Activated CD4-positive, CD25-positive, alpha-beta regulatory T cell (primary cell): ENCODE results near the gene GSE1.

Experiments
- DNase-seq, 4 experiments: peaks; one replicate each; lab custom pipeline; 2025; lab: John Stamatoyannopoulos, UW

The GSE1 gene

GRCh38 chr16:85645021-85645589 lies 32.0 kb downstream of the GSE1 start:
- no peak for DNase-seq

GRCh38 chr16:85646358-85646907 lies 33.3 kb downstream of the GSE1 start:
- no peak for DNase-seq

- no peak for DNase-seq
Measured at GRCh38 chr16:85646976-85647375, 33.9 kb downstream of the GSE1 start.

- no peak for DNase-seq
Measured at GRCh38 chr16:85648070-85648714, 35.1 kb downstream of the GSE1 start.

- no peak for DNase-seq
Measured at GRCh38 chr16:85648805-85649204, 35.7 kb downstream of the GSE1 start.

GRCh38 chr16:85649411-85650134 lies 36.5 kb downstream of the GSE1 start:
- no peak for DNase-seq

GRCh38 chr16:85650135-85650843 lies 37.2 kb downstream of the GSE1 start:
- no peak for DNase-seq

GRCh38 chr16:85650844-85651628 lies 37.9 kb downstream of the GSE1 start:
- DNase-seq: no peak

GRCh38 chr16:85651629-85652430 lies 38.7 kb downstream of the GSE1 start:
- DNase-seq: no peak

- no peak for DNase-seq
Measured at GRCh38 chr16:85652431-85653221, 39.5 kb downstream of the GSE1 start.

GRCh38 chr16:85653290-85653891 lies 40.3 kb downstream of the GSE1 start:
- no peak for DNase-seq

GRCh38 chr16:85654251-85655095 lies 41.4 kb downstream of the GSE1 start:
- DNase-seq: no peak

GRCh38 chr16:85655216-85656129 lies 42.4 kb downstream of the GSE1 start:
- DNase-seq: no peak

GRCh38 chr16:85656351-85657266 lies 43.5 kb downstream of the GSE1 start:
- no peak for DNase-seq

- no peak for DNase-seq
Measured at GRCh38 chr16:85657267-85657650, 44.1 kb downstream of the GSE1 start.

- no peak for DNase-seq
Measured at GRCh38 chr16:85657996-85658395, 44.9 kb downstream of the GSE1 start.
